ENCODE data around the gene PRELID3B.

DNA sequence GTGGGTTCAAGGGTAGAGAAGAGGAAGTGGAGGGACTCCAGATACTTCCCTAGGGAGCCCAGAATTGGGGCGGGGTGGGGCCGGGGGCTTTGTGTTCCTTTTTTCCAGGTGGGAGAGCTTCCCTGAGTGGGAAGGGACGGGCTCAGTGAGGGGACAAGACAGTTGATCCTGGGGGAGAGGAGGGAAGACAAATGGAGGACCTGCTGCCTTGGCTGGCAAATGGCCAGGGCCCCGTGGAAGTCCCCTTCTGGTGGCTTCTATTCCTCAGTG lies 38.2 kb downstream of the PRELID3B start:
- TF ChIP-seq, protein P1, sequence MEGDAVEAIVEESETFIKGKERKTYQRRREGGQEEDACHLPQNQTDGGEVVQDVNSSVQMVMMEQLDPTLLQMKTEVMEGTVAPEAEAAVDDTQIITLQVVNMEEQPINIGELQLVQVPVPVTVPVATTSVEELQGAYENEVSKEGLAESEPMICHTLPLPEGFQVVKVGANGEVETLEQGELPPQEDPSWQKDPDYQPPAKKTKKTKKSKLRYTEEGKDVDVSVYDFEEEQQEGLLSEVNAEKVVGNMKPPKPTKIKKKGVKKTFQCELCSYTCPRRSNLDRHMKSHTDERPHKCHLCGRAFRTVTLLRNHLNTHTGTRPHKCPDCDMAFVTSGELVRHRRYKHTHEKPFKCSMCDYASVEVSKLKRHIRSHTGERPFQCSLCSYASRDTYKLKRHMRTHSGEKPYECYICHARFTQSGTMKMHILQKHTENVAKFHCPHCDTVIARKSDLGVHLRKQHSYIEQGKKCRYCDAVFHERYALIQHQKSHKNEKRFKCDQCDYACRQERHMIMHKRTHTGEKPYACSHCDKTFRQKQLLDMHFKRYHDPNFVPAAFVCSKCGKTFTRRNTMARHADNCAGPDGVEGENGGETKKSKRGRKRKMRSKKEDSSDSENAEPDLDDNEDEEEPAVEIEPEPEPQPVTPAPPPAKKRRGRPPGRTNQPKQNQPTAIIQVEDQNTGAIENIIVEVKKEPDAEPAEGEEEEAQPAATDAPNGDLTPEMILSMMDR (IDR thresholded peaks at IDR 0.05; ENCODE audit: insufficient read depth, low read length, poor library complexity, severe bottlenecking): no peak
- TF ChIP-seq EZH2phosphoT487 (conservative IDR thresholded peaks at IDR 0.05; ENCODE audit: low read length): no peak
